HG02884 (cell line): Measurements from ENCODE around the gene LRRC4B.

Source experiments
- ATAC-seq: cut with Tn5 transposase; IDR thresholded peaks from one replicate; pipeline ENCODE4 v1.9.1; 2021; ENCODE audit warnings: mild to moderate bottlenecking, moderate library complexity; ENCODE audit not compliant: unreplicated experiment

Gene LRRC4B

DNA sequence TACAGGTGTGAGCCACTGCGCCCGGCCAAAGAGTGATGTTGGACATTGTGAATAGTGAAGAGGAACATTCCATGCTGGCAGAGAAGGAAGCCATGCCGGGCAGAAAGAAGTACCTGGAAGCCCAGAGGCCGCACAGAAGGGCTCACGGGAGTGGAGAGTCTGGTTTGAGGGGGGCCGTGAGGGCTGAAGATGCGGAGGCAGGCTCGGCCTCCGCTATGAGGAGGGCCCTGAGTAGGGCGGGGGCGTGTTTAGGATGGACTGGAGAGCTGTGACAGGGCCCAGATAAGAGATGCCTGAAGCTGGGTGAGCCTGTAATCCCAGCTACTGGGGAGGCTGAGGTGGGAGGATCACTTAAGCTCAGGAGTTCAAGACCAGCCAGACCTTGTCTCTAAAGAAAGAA, 58.9 kb downstream of the LRRC4B start:
- no peak for ATAC-seq

DNA sequence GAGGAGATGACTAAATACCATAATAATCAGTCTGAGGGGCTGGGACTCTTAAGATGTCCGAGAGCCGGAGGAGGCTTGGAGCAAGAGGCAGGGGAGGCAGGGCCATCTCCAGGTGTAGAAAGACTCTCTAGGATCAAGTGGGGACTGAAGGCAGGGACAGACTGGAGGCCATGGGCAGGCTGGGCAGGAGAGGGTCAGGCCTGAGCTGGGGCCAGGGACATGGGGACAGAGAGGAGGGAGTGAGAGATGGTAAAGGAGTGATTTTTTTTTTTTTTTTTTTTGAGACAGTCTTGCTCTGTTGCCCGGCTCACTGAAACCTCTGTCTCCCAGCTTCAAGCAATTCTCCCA, 59.4 kb downstream of the LRRC4B start:
- no peak for ATAC-seq

DNA sequence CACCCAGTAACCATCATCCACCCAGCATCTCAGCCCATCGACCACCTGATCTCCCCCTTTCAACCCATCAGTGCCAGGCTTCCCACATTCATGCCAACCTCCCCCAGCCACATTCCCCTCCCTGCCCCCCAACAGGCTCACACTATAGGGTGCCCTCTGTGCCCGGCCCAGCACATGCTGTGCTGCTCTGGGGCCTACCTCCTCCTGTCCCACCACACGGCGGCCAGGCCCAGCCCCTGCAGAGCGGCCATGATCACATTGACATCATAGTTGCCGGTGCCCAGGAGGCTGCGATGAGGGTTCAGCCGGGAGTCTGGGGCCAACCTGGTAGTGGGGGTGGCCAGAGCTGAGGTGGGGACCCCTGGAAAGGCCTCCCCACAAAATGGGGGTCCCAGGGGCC, 60.9 kb downstream of the LRRC4B start:
- no peak for ATAC-seq

GRCh38 chr19:50506700-50507099, 61.5 kb downstream of the LRRC4B start:
- ATAC-seq: no peak

DNA sequence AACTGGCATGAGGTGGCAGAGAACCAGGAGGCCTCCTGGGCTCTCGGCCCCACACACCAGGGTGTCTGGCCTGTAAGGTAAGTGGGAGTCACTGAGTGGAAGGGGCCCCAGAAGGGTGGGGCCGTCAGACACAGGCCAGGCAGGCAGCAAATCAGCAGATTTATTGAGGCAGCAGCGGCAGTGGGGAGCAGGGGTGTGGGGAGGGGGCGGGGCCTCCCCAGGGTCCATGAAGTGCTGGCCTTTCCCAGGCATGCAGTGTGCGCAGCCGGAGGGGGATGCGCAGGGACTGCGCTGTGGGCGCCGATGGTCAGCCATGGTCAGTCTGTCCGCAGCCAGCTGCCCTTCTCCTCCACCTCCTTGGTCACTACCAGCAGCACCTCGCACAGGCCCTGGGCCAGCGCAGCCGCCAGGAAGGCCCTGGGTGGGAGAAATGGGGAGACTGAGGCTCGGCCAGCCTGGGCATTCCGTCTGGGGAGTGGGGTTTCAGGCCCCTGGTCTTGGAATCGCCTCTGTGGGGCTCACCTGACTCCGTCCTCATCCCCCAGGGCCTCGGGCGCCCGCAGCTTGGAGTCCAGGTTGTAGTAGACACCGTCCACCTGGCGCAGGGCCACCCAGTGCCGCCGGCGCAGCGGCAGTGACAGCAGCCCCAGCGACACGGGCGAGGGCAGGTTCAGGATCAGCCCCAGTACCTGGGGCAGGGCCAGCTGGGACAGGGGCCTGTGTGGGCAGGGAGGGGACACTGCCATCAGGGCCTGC, 62.2 kb downstream of the LRRC4B start:
- ATAC-seq: no peak

DNA sequence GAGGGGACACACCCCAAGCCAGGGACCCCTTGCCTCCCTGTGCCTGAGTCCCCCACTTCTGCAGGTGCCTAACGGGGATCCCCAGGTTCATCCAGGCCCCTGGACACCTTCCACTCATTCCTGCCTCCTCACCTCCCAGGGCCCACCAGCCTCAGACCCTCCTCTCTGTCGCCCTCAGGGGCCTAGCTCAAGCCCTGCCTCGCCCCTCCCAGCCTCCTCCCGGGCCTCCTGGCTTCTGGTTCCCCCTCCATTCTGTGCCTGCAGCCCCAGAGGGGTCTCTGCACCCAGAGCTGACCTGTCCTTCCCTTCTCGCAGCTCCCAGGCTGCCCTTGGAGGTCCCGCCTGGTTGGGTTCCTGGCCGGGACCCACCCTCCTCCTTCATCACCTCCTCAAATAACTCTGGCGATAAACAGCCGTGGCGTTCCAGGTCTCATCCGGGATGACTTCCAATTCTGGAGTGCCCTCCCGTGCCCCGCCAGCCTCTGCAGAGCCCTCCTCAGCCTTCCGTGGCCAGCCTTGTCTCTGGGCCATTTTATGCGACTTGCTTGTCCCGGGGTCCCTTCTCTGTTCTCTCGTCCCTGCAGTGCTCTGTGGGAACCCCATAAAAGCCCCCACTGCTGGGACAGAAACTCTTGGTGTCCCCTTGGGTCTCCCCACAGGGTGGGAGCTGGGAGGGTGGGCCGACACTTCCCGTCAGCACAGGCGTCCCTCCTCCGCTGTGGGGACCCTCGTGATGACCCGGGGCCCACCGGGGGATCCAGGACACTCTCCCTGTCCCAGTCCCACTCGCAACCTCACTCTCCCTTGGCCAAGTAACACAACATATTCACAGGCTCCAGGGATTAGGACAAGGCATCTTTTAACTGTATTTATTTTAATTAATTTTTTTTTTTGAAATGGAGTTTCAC, 66.4 kb downstream of the LRRC4B start:
- ATAC-seq: no peak

DNA sequence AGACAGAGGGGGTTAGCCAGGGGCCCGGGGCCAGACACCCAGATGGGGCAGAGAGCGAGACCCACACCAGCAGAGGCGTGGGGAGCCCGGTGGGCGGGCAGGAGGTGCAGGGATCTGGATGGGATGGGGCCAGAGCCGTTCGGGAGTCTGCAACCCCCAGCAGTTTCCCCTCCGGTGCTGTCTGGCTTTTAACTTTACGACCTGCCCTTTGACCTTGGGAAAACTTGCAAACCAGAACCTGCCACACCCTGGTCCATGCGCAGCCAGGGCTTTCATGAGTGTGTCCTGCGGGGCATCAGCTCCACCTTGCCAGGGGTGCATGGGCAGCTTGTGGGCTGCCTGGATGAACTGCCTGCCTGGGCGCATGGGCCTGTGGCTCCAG, 67.1 kb downstream of the LRRC4B start:
- no peak for ATAC-seq

DNA sequence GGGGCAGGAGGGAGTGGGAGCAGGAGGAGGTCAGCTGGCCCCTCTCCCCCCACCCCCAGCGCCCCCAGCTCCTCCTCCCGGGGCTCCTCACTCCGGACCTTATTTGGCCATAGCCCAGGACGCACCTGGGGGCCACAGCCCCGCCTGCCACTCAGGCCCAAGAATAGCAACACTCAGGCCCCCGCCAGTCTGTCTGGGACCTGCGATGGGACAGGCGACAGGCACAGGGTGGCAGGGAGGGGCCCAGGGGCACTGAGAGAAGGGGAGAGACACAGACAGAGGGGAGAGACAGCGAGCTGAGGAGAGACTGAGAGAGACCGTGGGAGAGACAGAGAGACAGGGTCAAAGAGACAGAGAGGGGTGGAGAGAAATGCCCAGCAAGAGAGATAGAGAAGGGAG, 67.5 kb downstream of the LRRC4B start:
- no peak for ATAC-seq

GRCh38 chr19:50500060-50500752, 68.0 kb downstream of the LRRC4B start:
- ATAC-seq: no peak

- no peak for ATAC-seq
These were observed 69.8 kb downstream of the LRRC4B start for GRCh38 chr19:50498219-50499056.

DNA sequence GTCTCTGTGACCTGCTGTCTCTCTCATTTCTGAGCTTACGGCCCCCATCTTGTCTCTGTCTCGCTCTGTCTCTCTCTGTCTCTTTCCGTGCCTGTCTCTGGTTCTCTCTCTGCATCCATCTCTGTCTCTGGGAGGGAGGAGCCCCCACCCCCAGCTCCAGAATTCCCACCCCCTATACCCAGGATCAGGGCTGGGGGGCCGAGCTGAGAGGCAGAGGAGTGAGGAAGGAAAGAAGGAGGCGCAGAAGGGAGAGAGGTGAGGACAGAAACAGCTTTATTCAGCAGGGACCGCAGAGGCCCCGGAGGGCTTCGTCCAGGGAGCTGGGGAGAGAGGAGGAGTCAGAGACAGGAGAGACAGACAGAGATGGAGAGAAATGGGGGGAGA, 71.2 kb downstream of the LRRC4B start:
- ATAC-seq: no peak

DNA sequence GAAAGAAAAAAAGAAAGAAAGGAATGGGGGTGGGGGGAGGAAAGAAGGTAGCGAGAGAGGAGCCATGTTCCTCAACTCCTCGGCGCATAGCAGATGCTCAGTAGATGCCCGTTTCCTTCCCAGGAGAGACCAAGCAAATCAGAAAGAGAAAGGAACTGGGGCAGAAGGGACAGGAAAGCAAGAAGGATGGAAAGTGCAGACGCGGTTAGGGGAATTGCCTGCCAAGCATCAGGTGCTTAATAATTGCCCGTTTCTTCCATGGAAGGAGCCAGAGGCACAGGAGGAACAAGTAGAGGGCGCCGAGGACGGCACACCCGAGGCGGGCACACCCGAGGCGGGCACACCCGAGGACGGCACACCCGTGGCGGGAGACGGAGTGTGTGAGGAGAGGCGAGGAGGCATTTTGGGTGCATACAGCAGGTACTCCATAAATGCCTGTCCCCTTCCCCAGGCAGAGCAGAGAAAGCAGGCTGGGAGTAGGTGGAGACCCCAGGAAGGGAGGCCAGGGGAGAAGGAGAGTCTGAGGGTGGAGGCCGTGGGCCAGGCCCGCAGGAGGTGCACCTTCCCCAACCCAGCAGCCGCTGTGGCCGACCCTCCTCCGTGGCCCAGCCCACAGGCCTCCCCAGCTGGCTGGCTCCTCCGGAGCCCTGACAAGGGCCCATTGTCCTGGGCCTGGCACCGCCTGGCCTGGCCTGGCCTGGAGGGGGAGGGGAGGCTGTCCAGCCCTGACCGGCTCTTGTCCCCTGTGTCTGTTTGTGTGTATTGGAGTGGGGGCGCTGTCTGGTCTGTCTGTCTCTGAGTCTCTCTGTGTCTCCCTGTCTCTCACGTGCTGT, 71.8 kb downstream of the LRRC4B start:
- no peak for ATAC-seq

DNA sequence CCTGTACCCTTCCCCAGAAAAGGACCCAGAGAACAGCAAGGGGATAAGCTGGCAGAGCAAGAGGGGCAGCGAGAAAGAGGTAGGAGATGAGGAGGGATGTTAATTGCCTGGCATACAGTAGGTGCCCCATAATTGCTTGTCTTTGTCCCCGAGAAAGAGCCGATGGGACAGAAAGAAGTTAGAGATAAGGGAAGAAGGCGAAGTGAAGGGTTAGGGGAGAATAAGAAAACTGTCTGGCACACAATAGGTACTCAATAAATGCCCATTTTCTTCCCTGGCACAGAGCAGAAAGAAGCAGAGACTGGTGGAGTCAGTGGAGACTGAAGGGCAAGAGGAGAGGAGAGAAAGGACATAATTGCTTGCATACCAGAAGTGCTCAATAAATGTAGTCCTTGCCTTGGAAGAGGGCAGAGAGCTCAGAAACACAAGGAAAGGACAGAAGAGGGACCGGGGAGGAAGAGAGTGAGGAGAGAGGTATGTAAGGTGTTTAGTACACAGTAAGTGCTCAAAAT, 73.2 kb downstream of the LRRC4B start:
- ATAC-seq: no peak

DNA sequence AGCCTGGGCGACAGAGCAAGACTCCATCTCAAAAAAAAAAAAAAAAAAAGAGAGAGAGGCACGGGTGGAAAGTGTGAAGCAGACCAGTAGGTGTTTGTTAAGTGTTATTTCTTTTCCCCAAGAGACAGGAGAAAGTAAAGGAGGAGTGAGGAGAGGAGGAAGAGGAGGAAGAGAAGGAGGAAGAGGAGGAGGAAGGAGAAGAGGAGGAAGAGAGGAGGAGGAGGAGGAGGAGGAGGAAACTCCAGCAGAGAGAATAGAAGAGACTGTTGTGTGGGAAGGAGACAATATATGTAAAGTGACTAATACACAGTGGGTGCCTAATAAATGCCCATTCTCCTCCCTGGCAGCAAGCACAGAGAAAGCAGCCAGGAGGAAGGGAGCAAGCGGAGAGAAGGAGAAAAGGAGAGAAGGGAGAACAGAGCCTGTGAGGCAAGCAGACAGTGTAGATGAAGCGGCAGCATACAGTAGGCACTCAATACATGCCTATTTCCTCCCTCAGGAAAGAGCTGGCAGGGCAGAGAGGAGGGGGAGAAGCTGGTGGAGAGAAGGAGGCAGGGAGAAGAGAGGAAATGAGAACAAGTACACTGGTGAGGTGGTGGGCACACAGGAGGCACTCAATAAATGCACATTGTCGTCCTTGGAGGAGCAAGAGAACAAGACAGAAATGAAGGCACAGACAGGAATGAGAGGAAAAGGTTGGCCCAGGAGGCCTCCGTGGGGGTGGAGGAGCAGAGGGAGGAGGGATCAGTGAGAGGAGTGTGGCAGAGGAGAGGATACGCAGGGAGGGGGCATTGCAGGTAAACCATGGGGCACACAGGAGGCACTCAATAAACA, 73.8 kb downstream of the LRRC4B start:
- ATAC-seq: no peak

DNA sequence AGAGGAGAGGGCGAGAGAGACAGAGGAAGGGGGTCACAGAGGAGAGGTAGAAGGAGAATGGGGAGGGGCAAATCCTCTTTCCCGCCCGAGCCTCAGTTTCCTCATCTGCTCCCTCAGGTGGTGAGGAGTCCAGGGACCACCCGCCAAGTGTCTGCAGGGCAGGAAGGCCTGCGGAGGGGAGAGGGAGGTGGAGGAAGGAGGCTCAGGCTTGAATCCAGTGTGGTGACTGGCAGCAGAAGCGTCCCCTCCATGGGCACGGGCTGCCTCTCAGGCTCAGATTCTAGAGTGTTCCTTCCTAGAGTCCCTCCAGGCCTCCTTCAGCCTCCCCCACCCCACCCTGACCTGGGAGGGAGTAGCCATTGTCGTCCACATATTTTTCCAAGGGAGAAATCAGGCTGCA, 75.1 kb downstream of the LRRC4B start:
- ATAC-seq: no peak

DNA sequence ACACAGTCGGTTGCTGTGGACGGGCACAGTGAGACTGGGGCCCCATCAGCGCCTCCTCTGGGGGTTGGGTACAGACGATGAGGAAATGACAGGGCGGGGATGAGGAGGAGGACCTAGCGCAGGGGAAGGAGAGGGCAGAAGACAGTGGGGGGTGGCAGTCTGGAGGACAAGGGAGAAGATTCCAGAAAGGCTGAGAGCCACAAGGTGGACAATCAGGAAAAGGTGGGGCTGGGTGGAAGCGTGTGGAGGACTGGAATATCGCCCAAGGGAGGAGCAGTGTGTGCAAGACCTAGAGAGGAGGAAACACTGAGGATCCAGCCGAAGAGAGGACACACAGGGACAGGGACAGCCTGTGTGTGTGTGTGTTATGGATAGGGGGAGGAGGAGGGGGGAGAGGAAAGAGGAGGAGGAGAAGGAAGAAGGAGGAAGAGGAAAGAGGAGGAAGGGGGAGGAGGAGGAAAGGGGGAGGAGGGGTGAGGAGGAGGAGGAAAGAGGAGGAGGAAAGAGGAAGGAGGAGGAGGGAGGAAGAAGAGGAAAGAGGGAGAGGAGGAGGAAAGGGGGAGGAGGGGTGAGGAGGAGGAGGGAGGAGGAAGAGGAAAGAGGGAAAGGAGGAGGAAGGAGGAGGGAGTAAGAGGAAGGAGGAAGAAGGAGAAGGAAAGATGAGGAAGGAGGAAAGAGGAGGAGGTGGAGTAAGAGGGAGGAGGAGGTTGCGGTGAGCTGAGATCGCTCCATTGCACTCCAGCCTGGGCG, 75.8 kb downstream of the LRRC4B start:
- ATAC-seq: no peak

DNA sequence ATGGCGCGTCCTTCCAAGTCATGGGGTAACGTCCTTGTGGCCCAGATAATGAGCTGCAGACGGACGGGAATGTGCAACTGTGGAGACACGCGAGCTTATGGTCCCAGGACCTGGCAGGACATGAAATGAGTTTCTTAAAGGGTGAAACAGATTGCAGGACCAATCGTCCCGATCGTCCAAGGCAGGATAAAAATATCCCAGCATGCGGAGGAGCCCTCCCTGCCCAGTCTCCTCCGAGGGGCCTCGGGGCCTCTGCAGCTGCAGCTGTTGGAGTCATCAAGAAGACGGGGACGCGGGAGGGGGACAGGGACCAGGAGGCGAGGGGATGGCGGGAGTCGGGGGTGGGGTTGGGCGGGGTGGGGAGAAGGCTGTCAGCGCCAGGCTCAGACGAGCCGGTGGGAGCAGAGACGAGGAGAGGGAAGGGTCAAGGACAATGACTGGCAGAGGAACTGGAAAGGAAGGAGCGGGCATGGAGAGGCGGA, 77.2 kb downstream of the LRRC4B start:
- no peak for ATAC-seq

DNA sequence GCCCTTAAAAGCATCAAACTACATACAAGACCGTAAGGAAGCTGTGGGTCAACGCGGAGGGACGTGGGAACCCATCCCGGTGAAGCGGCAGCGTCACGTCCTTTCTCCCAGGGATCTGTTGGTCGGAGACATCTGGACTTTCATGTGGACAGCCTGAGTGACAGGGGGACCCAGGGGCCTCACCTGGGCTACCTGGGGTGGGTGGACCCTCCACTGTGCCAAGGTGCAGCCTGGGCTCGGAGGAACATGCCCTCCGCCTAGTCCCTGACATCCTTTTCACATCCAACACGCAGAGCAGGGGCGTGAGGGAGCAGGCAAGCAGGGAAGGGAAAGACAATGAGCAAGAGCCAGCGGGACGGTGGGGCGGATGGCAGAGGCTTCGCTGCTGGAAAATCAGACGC, 77.8 kb downstream of the LRRC4B start:
- no peak for ATAC-seq
